GM19372 (cell line): Measurements from ENCODE around the gene HBG2.
A peak's percentile ranks its signal among the peaks of the same experiment; 100 is the strongest.

ENCODE experiments used
- ATAC-seq: cut with Tn5 transposase; IDR thresholded peaks from one replicate; pipeline ENCODE4 v1.9.1; 2021; ENCODE audit warnings: mild to moderate bottlenecking, low read depth, moderate library complexity; ENCODE audit not compliant: unreplicated experiment

HBG2 gene

DNA sequence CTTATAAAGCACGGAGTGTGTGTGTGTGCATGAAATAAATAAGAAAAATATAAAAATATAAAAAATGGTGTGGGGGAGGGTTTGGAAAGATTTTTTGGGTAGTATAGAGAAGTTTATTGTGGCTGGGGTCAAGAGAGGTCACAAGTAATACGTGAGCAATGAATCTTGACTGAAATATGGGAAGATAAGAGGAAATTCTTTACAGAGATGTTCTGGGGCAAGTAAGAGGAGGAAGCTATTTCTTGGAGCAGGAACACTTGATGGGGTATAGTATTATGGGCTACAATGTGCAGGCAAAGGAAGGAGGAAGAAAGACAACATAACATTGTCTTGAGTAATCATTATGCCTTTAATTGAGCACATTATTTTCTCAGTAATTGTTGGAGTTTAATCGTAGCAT is 22.4 kb downstream of the HBG2 start:
- ATAC-seq: no peak

- no peak for ATAC-seq
Measured at GRCh38 chr11:5231111-5231510, 23.5 kb downstream of the HBG2 start.

DNA sequence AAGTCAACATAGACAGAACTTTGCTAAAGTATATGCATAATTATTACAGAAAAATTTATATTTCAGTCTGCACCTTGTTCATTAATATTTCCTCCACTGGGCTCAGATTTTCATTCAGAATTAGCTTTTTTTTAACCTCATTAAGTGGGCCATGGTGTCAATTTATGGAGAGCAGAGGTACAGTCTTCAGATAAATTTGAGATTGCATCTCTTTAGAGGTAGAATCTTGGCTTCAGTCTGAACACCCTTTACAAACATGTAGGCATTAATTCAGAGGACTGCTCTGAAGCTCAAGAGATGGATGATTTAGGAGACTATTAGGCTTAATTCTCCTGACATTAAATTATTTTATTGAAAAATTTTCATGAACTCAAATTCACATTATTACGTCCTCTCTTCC is 24.3 kb downstream of the HBG2 start:
- no peak for ATAC-seq

- ATAC-seq: no peak
Measured at GRCh38 chr11:5229796-5230195, 24.8 kb downstream of the HBG2 start.

DNA sequence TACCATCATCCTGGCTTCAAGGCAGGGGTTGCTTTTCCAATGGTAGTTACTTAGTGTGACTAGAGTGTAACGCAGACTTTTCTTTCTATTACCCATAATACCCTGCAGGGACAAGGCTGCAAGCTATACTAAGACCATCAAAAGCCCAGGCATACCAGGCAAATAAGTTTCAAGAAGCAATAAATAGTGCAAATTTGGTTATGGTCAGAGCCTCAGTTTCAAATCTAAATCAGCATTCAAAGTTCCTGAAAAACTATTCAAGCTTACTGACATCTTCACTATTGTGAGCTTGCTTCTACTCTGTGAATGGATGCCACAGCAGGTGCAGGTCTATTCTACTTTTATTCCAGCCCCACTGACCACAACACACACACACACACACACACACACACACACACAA is 25.2 kb downstream of the HBG2 start:
- ATAC-seq: no peak

DNA sequence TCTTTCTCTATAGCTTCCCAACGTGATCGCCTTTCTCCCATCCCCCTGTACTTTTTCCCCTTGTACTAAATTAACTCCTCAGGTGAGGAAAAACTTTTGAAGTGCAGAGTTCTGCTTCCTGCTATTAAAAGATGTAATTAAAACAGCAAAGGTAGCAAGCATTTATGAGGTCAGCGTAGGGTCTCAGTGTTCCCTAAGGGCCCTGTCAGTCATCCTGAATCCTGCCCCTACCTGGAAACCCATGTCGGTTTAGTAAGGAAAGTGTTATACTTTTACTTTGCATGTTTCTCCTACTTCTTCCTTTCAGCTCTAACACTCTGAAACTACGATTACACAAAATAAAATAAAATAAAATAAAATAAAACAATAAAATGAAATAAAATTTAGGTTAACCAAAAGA is 26.5 kb downstream of the HBG2 start:
- ATAC-seq: no peak

DNA sequence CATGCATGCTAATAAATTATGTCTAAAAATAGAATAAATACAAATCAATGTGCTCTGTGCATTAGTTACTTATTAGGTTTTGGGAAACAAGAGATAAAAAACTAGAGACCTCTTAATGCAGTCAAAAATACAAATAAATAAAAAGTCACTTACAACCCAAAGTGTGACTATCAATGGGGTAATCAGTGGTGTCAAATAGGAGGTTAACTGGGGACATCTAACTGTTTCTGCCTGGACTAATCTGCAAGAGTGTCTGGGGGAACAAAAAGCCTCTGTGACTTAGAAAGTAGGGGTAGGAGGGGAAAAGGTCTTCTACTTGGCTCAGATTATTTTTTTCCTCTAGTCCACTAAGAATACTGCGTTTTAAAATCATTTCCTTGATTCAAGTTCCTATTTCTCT is 26.9 kb downstream of the HBG2 start:
- ATAC-seq: no peak

DNA sequence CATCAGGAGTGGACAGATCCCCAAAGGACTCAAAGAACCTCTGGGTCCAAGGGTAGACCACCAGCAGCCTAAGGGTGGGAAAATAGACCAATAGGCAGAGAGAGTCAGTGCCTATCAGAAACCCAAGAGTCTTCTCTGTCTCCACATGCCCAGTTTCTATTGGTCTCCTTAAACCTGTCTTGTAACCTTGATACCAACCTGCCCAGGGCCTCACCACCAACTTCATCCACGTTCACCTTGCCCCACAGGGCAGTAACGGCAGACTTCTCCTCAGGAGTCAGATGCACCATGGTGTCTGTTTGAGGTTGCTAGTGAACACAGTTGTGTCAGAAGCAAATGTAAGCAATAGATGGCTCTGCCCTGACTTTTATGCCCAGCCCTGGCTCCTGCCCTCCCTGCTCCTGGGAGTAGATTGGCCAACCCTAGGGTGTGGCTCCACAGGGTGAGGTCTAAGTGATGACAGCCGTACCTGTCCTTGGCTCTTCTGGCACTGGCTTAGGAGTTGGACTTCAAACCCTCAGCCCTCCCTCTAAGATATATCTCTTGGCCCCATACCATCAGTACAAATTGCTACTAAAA is 27.8 kb downstream of the HBG2 start, which contains the start of gene HBB:
Gene HBB, minus strand, starts transcription at position 340 of the 579 bp plus-strand sequence. Its CDS starts 50 bp downstream, at position 290.
- ATAC-seq: no peak

DNA sequence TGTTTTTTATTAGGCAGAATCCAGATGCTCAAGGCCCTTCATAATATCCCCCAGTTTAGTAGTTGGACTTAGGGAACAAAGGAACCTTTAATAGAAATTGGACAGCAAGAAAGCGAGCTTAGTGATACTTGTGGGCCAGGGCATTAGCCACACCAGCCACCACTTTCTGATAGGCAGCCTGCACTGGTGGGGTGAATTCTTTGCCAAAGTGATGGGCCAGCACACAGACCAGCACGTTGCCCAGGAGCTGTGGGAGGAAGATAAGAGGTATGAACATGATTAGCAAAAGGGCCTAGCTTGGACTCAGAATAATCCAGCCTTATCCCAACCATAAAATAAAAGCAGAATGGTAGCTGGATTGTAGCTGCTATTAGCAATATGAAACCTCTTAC is 29.1 kb downstream of the HBG2 start:
- no peak for ATAC-seq

- ATAC-seq: no peak
Measured at GRCh38 chr11:5224538-5225479, 29.8 kb downstream of the HBG2 start.

DNA sequence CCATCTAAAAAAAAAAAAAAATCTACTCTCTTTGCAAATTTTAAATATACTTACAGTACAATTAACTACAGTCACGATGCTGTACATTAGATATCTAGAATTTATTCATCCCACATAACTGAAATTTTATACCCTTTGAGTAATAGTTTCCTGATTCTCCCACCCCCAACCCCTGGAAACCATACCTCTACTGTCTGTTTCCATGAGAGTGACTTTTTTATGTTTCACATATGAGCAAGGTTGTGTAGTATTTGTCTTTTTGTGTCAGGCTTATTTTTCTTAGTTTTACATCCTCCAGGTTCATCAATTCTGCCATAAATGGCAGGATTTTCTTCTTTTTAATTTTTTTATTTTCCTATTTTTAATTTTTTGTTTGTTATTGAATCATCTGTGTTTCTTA is 30.9 kb downstream of the HBG2 start:
- no peak for ATAC-seq

GRCh38 chr11:5223146-5223545 is 31.4 kb downstream of the HBG2 start:
- ATAC-seq: no peak

DNA sequence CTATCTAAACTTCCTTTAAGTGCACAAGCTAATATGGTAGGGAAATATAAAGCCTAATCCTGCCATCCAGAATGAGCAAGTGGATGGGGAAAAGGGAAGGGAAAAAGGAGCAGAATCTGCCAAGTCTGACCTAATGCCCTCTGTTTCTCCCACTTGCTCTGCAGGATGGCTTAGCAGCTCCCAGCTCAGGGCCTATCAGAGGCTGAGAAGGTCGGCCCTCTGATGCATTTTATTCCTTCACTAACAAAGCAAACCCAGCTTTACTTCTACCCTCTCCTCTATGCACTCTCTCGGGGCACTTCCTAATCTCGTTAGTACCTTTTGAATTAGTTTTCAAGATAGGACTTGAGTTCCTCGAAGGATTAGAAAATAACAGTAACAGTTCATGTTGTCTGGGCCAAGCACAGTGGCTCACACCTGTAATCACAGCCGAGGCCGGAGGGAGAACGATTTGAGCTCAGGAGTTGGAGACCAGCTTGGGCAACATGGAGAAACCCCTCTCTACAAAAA is 44.1 kb downstream of the HBG2 start:
- no peak for ATAC-seq

- ATAC-seq: peak; percentile 81
Measured at GRCh38 chr11:5204787-5205186, 49.8 kb downstream of the HBG2 start.

GRCh38 chr11:5203366-5203765 is 51.2 kb downstream of the HBG2 start:
- ATAC-seq: no peak
